Measurements from ENCODE around the gene CNMD. TPM values are rescaled to one million over a fixed set of nuclear protein-coding genes. Genes with fewer than 3 reads are reported as not detected.
"Not testable (repeated sequence)": the region's sequence is repeated elsewhere in the genome, so short reads cannot be mapped to it uniquely, and the experiment has no call there.

CNMD gene
- total RNA-seq, 1 donor from 2014 or later: 0.78 TPM

GRCh38 chr13:52713894-52714293 lies 25.7 kb downstream of the CNMD start:
- Mint-ChIP-seq H3K4me3 (no peak overlapping the region), H3K4me1 (peaks cover 18% of the 10 kb centered on the region), H3K36me3 (no peaks in the 10 kb centered on the region), H3K9me3 (peaks cover 29% of the 10 kb centered on the region), H3K27me3 (ENCODE audit: low read depth) (no peaks in the 10 kb centered on the region), H3K27ac (no peak overlapping the region)
- no peak for DNase-seq (ENCODE audit: low spot score in 2 of 2, unreplicated experiment in 2 of 2)
- TF ChIP-seq, protein P1, sequence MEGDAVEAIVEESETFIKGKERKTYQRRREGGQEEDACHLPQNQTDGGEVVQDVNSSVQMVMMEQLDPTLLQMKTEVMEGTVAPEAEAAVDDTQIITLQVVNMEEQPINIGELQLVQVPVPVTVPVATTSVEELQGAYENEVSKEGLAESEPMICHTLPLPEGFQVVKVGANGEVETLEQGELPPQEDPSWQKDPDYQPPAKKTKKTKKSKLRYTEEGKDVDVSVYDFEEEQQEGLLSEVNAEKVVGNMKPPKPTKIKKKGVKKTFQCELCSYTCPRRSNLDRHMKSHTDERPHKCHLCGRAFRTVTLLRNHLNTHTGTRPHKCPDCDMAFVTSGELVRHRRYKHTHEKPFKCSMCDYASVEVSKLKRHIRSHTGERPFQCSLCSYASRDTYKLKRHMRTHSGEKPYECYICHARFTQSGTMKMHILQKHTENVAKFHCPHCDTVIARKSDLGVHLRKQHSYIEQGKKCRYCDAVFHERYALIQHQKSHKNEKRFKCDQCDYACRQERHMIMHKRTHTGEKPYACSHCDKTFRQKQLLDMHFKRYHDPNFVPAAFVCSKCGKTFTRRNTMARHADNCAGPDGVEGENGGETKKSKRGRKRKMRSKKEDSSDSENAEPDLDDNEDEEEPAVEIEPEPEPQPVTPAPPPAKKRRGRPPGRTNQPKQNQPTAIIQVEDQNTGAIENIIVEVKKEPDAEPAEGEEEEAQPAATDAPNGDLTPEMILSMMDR (IDR thresholded peaks at IDR 0.05; ENCODE audit: unreplicated experiment): no peak

DNA sequence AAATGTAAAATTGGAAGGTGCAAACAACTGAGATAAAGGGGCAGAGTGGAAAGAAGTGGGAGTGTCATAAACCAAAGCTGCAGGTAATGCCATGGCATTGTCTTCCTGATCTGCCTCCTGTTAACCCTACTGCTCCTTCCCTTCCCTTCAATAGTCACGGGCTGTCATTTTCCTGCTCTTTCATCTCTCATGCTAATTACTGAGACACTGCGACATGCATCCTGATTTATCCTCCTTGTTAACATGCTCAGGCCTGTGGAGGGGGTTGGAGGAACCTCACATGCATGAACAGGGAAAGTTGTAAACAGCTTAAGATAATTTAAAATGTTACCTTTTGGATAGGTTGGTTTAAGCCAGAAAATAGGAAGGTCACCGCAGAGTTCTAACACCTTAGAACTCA lies 27.2 kb downstream of the CNMD start:
- no peaks in the 10 kb centered on the region for H3K36me3 Mint-ChIP-seq
- peaks cover 18% of the 10 kb centered on the region for H3K4me1 Mint-ChIP-seq
- H3K4me3 Mint-ChIP-seq: no peak overlapping the region
- no peak overlapping the region for H3K27ac Mint-ChIP-seq
- H3K9me3 Mint-ChIP-seq: peaks cover 14% of the 10 kb centered on the region
- H3K27me3 Mint-ChIP-seq (ENCODE audit: low read depth): no peaks in the 10 kb centered on the region
- TF ChIP-seq, protein P1 (IDR thresholded peaks at IDR 0.05; ENCODE audit: unreplicated experiment): no peak
- DNase-seq (ENCODE audit: low spot score in 2 of 2, unreplicated experiment in 2 of 2): no peak

DNA sequence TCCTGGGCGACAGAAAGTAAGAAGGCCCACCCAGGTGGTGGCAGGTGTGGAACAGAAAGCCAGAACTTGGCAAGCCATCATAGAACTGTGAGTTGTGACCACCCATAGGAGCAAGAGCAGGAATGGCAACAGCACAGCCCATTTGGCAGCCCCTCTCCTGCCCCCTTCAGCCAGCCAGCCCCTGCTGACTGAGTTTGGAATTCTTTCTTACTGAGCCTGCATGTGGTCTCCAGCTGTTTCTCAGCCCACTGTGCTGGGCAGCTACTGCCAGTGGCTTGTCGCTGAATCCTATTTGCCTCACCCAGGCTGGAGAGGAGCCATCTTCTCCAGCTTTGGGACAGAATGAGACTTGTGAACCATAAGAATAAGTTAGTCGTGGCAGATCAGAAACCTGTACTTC lies 28.3 kb downstream of the CNMD start:
- H3K4me1 Mint-ChIP-seq: peaks cover 18% of the 10 kb centered on the region
- no peaks in the 10 kb centered on the region for H3K36me3 Mint-ChIP-seq
- DNase-seq (ENCODE audit: low spot score in 2 of 2, unreplicated experiment in 2 of 2): no peak
- no peaks in the 10 kb centered on the region for H3K27me3 Mint-ChIP-seq (ENCODE audit: low read depth)
- peaks cover 5% of the 10 kb centered on the region for H3K9me3 Mint-ChIP-seq
- no peak overlapping the region for H3K4me3 Mint-ChIP-seq
- H3K27ac Mint-ChIP-seq: no peak overlapping the region
- TF ChIP-seq, protein P1 (IDR thresholded peaks at IDR 0.05; ENCODE audit: unreplicated experiment): no peak

DNA sequence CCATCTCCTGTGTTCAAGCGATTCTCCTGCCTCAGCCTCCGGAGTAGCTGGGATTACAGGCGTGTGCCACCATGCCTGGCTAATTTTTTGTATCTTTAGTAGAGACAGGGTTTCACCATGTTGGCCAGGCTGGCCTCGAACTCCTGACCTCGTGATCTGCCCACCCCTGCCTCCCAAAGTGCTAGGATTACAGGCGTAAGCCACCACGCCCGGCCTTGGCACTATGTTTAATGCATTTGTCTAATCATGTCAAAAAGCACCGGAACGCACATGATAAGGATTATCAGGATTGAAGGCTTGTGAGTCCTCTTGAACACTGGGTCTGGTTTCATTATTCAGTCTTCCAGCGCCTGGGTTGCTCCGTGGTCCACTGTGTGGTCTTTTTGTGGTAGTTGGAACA lies 31.4 kb downstream of the CNMD start:
- not testable (repeated sequence) for H3K27me3 Mint-ChIP-seq (ENCODE audit: low read depth); H3K27ac Mint-ChIP-seq; H3K36me3 Mint-ChIP-seq; DNase-seq (ENCODE audit: low spot score in 2 of 2, unreplicated experiment in 2 of 2); H3K4me3 Mint-ChIP-seq; H3K9me3 Mint-ChIP-seq
- H3K4me1 Mint-ChIP-seq: peaks cover 34% of the 10 kb centered on the region

DNA sequence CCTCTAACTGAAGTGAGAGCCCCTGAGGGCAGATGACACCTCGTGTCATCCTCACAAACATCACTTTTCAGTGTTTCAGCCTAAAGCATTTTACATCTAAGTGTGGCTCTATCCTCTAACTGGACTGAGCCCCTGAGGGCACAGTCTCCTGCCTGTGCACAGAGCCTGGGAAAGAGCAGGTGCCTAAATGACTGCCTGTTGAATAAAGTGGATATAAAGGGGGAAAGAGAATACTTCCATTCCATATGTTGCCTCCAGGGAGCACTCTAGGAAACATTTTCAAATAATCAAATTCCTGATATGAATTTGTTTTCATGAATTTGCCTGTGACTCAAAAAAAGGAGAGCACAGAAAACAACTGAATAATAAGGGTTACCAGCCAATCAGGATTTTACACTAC lies 32.2 kb downstream of the CNMD start:
- TF ChIP-seq, protein P1 (IDR thresholded peaks at IDR 0.05; ENCODE audit: unreplicated experiment): no peak
- no peaks in the 10 kb centered on the region for H3K9me3 Mint-ChIP-seq
- H3K27me3 Mint-ChIP-seq (ENCODE audit: low read depth): no peaks in the 10 kb centered on the region
- no peaks in the 10 kb centered on the region for H3K36me3 Mint-ChIP-seq
- H3K27ac Mint-ChIP-seq: no peak overlapping the region
- no peak for DNase-seq (ENCODE audit: low spot score in 2 of 2, unreplicated experiment in 2 of 2)
- H3K4me3 Mint-ChIP-seq: no peak overlapping the region
- peaks cover 33% of the 10 kb centered on the region for H3K4me1 Mint-ChIP-seq

DNA sequence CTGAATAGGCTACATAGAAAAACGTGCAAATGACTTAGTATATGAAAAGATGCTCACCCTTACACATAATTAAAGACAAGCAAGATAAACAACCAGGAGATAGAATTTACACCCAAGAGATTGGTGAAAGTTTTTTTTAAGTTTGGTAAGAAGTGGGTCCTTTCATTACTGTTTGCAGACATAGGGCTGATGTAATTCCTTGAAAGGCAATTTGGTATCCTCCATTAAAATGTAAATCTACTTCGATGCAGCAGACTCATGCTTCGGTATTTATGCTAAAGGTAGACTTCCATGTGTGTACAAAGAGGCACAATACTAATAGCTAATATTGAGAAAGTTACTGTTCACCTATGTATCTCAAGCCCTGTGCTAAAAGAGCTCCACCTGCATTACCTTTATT lies 33.5 kb downstream of the CNMD start:
- H3K27me3 Mint-ChIP-seq (ENCODE audit: low read depth): no peaks in the 10 kb centered on the region
- no peak overlapping the region for H3K27ac Mint-ChIP-seq
- no peaks in the 10 kb centered on the region for H3K9me3 Mint-ChIP-seq
- peaks cover 25% of the 10 kb centered on the region for H3K4me1 Mint-ChIP-seq
- TF ChIP-seq, protein P1 (IDR thresholded peaks at IDR 0.05; ENCODE audit: unreplicated experiment): no peak
- no peak overlapping the region for H3K4me3 Mint-ChIP-seq
- no peak for DNase-seq (ENCODE audit: low spot score in 2 of 2, unreplicated experiment in 2 of 2)
- H3K36me3 Mint-ChIP-seq: no peaks in the 10 kb centered on the region

Measured in mesothelial cell of epicardium (in vitro differentiated cells).